Smooth muscle cell (in vitro differentiated cells): ENCODE results near the gene ZNF784. TPM values are rescaled to one million over a fixed set of nuclear protein-coding genes. Genes with fewer than 3 reads are reported as not detected.

ENCODE experiments used
- DNase-seq: peaks from one replicate; lab custom pipeline; 2025; ENCODE audit not compliant: unreplicated experiment; lab: John Stamatoyannopoulos, UW
- H2AFZ ChIP-seq: fragments of 200-600 bp; sonication (generic); 2 replicates; pipeline ENCODE4 v1.6.0; 2016; ENCODE audit warnings: antibody characterized with exemption, low read depth, mild to moderate bottlenecking
- H3F3A ChIP-seq: fragments of 200-600 bp; sonication (generic); 2 replicates; pipeline ENCODE4 v1.6.0; 2017; ENCODE audit warnings: antibody characterized with exemption, low read depth
- H3K27ac ChIP-seq: fragments of 200-600 bp; sonication (generic); 2 replicates; pipeline ENCODE4 v1.5.1; 2016; ENCODE audit warnings: low read depth, mild to moderate bottlenecking
- H3K27me3 ChIP-seq: fragments of 200-600 bp; sonication (generic); 2 replicates; pipeline ENCODE4 v1.6.1; 2016; ENCODE audit warnings: low read depth, mild to moderate bottlenecking
- H3K36me3 ChIP-seq: fragments of 200-600 bp; sonication (generic); 2 replicates; pipeline ENCODE4 v1.5.1; 2016; ENCODE audit warnings: low read depth
- H3K4me1 ChIP-seq: fragments of 200-600 bp; sonication (generic); 2 replicates; pipeline ENCODE4 v1.5.1; 2016; ENCODE audit warnings: low read depth
- H3K4me2 ChIP-seq: fragments of 200-600 bp; sonication (generic); 2 replicates; pipeline ENCODE4 v1.6.0; 2016; ENCODE audit warnings: mild to moderate bottlenecking
- H3K4me3 ChIP-seq: fragments of 200-600 bp; sonication (generic); 2 replicates; pipeline ENCODE4 v1.5.1; 2016; ENCODE audit warnings: mild to moderate bottlenecking
- H3K79me2 ChIP-seq: fragments of 200-600 bp; sonication (generic); 2 replicates; pipeline ENCODE4 v1.6.0; 2016; ENCODE audit warnings: low read depth, mild to moderate bottlenecking
- H3K9ac ChIP-seq: fragments of 200-600 bp; sonication (generic); 2 replicates; pipeline ENCODE4 v1.6.0; 2016; ENCODE audit warnings: low read depth
- H3K9me3 ChIP-seq: fragments of 200-600 bp; sonication (generic); replicated peaks from 2 replicates; pipeline ENCODE4 v1.5.1; 2016; ENCODE audit warnings: low read depth
- H4K20me1 ChIP-seq: fragments of 200-600 bp; sonication (generic); 2 replicates; pipeline ENCODE4 v1.6.0; 2016; ENCODE audit warnings: low read depth
- CTCF ChIP-seq: fragments of 200-600 bp; sonication (generic); IDR thresholded peaks from 2 replicates; pipeline ENCODE4 v1.5.1; 2017; ENCODE audit warnings: borderline replicate concordance, mild to moderate bottlenecking, antibody characterized with exemption; ENCODE audit not compliant: insufficient read depth, poor library complexity, severe bottlenecking
- WGBS: methylation state at CpG from one replicate; pipeline ENCODE4 v1.1.7; 2016; ENCODE audit warnings: low lambda C conversion rate; 5-methylcytosine and 5-hydroxymethylcytosine counted together
- polyA plus RNA-seq: library from polyadenylated mRNA; unstranded; fragments of >200 nt; fragmentation: Nextera tagmentation; extraction: Ambion mirVana; gene quantifications from 2 replicates; pipeline ENCODE4 v1.2.1, GENCODE V29; 2016
- total RNA-seq: library from RNA; depleted of rRNA; stranded (reverse); fragments of >200 nt; gene quantifications from 2 replicates; pipeline ENCODE4 v1.2.3, GENCODE V29; 2014

ZNF784 gene
- total and polyA plus RNA-seq, 2 experiments from 2014 or later = 3.1 to 7.3 TPM

- no peaks in the 10 kb centered on the region for H3K4me1 ChIP-seq
- H3K27ac ChIP-seq = peak overlapping the region; percentile 40
- H2AFZ ChIP-seq = no peak overlapping the region
- 79% methylated on average over 7 of the region's 7 CpGs for WGBS
- H3K4me3 ChIP-seq = peak overlapping the region; percentile 63
- peaks cover 12% of the 10 kb centered on the region for H3F3A ChIP-seq
- no peaks in the 10 kb centered on the region for H3K79me2 ChIP-seq
- no peak for DNase-seq
- no peak for TF ChIP-seq CTCF
- H3K27me3 ChIP-seq = no peaks in the 10 kb centered on the region
- peak overlapping the region; percentile 56 for H3K4me2 ChIP-seq
- H3K36me3 ChIP-seq = no peaks in the 10 kb centered on the region
- no peaks in the 10 kb centered on the region for H3K9me3 ChIP-seq
- no peak overlapping the region for H3K9ac ChIP-seq
- peaks cover 8% of the 10 kb centered on the region for H4K20me1 ChIP-seq
These were observed 805 bp downstream of the ZNF784 start for GRCh38 chr19:55623561-55623960.

GRCh38 chr19:55623130-55623529 is 1.2 kb downstream of the ZNF784 start:
- no peak overlapping the region for H3K27ac ChIP-seq
- H4K20me1 ChIP-seq = peaks cover 8% of the 10 kb centered on the region
- H3K4me3 ChIP-seq = no peak overlapping the region
- H3K9me3 ChIP-seq = no peaks in the 10 kb centered on the region
- TF ChIP-seq CTCF = no peak
- H3K36me3 ChIP-seq = no peaks in the 10 kb centered on the region
- no peaks in the 10 kb centered on the region for H3K27me3 ChIP-seq
- no peaks in the 10 kb centered on the region for H3K79me2 ChIP-seq
- WGBS = 97% methylated on average over 7 of the region's 7 CpGs
- no peak overlapping the region for H3K4me2 ChIP-seq
- H2AFZ ChIP-seq = no peak overlapping the region
- H3K9ac ChIP-seq = no peak overlapping the region
- H3F3A ChIP-seq = peaks cover 12% of the 10 kb centered on the region
- no peak for DNase-seq
- no peaks in the 10 kb centered on the region for H3K4me1 ChIP-seq

GRCh38 chr19:55622242-55622969 is 2.0 kb downstream of the ZNF784 start:
- no peak for DNase-seq
- Histone ChIP-seq H2AFZ (no peak overlapping the region), H3K27me3 (no peaks in the 10 kb centered on the region), H3K79me2 (no peaks in the 10 kb centered on the region), H3K4me3 (no peak overlapping the region), H3K9ac (no peak overlapping the region), H3F3A (peaks cover 12% of the 10 kb centered on the region), H3K27ac (no peak overlapping the region), H3K4me2 (no peak overlapping the region), H4K20me1 (peaks cover 8% of the 10 kb centered on the region), H3K36me3 (no peaks in the 10 kb centered on the region), H3K4me1 (no peaks in the 10 kb centered on the region), H3K9me3 (no peaks in the 10 kb centered on the region)
- 96% methylated on average over 40 of the region's 40 CpGs for WGBS
- no peak for TF ChIP-seq CTCF
